Activated B cell treated with CpG ODN at 0.5 μM for 24 hours (primary cell): ENCODE results near the gene BEND7. TPM values are rescaled to one million over a fixed set of nuclear protein-coding genes. Genes with fewer than 3 reads are reported as not detected.

Source experiments
- ATAC-seq: fragments of 200-7000 bp; cut with Tn5 transposase; one replicate; pipeline ENCODE4 v1.10.0; 2021; ENCODE audit warnings: low read depth, mild to moderate bottlenecking, moderate library complexity
- CTCF ChIA-PET: fragments of 350-600 bp; sonication (Branson Sonifier 250); formaldehyde crosslinking; loops from one replicate; lab custom pipeline; 2021; ENCODE audit warnings: antibody characterized with exemption; lab: Charles Lee
- POLR2A ChIA-PET: fragments of 350-600 bp; sonication (Branson Sonifier 250); formaldehyde crosslinking; loops from one replicate; lab custom pipeline; 2021; ENCODE audit warnings: antibody characterized with exemption; lab: Charles Lee
- DNase-seq: peaks from one replicate; pipeline ENCODE4 v3.0.0; 2022
- H3K27ac Mint-ChIP-seq: one replicate; pipeline ENCODE4 v1.8.0; 2020; ENCODE audit warnings: mixed read lengths
- H3K27me3 Mint-ChIP-seq: one replicate; pipeline ENCODE4 v1.8.0; 2021; ENCODE audit warnings: mixed read lengths
- H3K36me3 Mint-ChIP-seq: one replicate; pipeline ENCODE4 v1.8.0; 2021; ENCODE audit warnings: low read depth, mixed read lengths
- H3K4me1 Mint-ChIP-seq: one replicate; pipeline ENCODE4 v1.8.0; 2021; ENCODE audit warnings: mixed read lengths
- H3K4me3 Mint-ChIP-seq: one replicate; pipeline ENCODE4 v1.8.0; 2020; ENCODE audit warnings: mild to moderate bottlenecking, mixed read lengths
- H3K9me3 Mint-ChIP-seq: one replicate; pipeline ENCODE4 v1.8.0; 2020; ENCODE audit warnings: mixed read lengths
- intact Hi-C: fragments of 100-400 bp; cut with micrococcal nuclease; formaldehyde crosslinking; loops from one replicate; pipeline ENCODE4 v1.15.1; 2024
- total RNA-seq: library from RNA; stranded (reverse); gene quantifications from 2 replicates; pipeline ENCODE4 v1.2.3, GENCODE V29; 2022
- TF ChIP-seq, protein P1 (sequence below): fragments of 200-600 bp; IDR thresholded peaks from one replicate; pipeline ENCODE4 v1.8.0; 2022; ENCODE audit warnings: antibody characterized with exemption, mild to moderate bottlenecking

The BEND7 gene
- total RNA-seq, 1 donor from 2014 or later = not detected

DNA sequence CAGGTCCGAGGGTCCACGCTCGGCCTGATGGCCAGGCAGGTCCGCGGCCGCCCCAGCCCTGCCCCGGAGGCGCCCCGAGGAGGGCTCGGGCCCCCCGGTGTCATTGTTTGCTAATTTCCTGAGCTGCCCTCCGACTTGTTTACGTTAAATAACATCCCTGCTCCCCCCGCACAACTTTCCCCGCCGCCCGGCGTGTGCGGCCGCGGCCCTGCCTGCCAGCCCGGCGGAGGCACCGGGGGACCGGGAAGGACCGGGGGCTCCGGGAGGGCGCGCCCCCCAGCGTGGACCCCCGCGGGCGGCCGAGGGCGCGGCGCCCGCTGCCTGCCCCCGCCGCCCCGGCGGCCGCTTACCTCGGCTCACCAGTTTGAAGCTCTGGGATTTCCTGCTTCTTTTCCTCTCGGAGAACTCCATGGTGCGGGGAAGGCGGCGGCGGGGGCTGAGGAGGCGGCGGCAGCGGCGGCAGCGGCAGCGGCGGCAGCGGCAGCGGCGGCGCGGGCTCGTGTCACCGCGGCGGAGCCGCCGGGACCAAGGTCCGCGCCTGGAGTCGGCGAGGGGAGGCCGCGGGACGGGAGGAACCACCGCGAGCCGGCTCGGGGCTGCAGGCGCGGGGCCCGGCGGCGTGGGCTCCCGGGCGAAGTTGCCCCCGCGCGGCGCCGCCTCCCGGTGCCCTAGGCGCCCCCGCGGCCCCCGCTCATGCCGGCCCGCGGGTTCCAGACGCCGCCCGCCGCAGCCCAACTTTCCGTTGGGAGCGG is 515 bp downstream of the BEND7 start:
- ChIA-PET CTCF (no interaction called here), POLR2A (no interaction called here)
- intact Hi-C loops = no loop called here
- peaks cover 50% of the 10 kb centered on the region for H3K27me3 Mint-ChIP-seq
- TF ChIP-seq, protein P1, sequence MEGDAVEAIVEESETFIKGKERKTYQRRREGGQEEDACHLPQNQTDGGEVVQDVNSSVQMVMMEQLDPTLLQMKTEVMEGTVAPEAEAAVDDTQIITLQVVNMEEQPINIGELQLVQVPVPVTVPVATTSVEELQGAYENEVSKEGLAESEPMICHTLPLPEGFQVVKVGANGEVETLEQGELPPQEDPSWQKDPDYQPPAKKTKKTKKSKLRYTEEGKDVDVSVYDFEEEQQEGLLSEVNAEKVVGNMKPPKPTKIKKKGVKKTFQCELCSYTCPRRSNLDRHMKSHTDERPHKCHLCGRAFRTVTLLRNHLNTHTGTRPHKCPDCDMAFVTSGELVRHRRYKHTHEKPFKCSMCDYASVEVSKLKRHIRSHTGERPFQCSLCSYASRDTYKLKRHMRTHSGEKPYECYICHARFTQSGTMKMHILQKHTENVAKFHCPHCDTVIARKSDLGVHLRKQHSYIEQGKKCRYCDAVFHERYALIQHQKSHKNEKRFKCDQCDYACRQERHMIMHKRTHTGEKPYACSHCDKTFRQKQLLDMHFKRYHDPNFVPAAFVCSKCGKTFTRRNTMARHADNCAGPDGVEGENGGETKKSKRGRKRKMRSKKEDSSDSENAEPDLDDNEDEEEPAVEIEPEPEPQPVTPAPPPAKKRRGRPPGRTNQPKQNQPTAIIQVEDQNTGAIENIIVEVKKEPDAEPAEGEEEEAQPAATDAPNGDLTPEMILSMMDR = no peak
- H3K4me1 Mint-ChIP-seq = peaks cover 5% of the 10 kb centered on the region
- peak overlapping the region; percentile 66 for H3K4me3 Mint-ChIP-seq
- no peaks in the 10 kb centered on the region for H3K36me3 Mint-ChIP-seq
- peak; percentile 19 for DNase-seq
- no peak overlapping the region for H3K27ac Mint-ChIP-seq
- no peaks in the 10 kb centered on the region for H3K9me3 Mint-ChIP-seq
- no peak for ATAC-seq

DNA sequence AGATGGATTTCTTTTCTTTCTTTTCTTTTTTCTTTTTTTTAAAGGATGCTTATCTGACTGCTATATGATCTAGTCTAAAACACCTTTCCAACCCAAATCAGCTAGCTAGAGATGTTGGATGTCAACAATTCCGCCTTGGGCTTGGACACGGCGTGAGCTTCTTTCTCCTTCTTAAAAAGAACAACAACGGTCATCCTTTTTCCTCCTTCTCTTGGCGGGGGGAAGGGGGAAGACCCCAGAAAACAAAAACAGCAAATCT is 1.0 kb downstream of the BEND7 start:
- TF ChIP-seq, protein P1 = no peak
- peaks cover 5% of the 10 kb centered on the region for H3K4me1 Mint-ChIP-seq
- CTCF ChIA-PET = no interaction called here
- peaks cover 55% of the 10 kb centered on the region for H3K27me3 Mint-ChIP-seq
- ATAC-seq = no peak
- no peaks in the 10 kb centered on the region for H3K36me3 Mint-ChIP-seq
- intact Hi-C loops = no loop called here
- no peak overlapping the region for H3K27ac Mint-ChIP-seq
- H3K4me3 Mint-ChIP-seq = peak overlapping the region; percentile 66
- H3K9me3 Mint-ChIP-seq = no peaks in the 10 kb centered on the region
- DNase-seq = no peak
- POLR2A ChIA-PET = no interaction called here

DNA sequence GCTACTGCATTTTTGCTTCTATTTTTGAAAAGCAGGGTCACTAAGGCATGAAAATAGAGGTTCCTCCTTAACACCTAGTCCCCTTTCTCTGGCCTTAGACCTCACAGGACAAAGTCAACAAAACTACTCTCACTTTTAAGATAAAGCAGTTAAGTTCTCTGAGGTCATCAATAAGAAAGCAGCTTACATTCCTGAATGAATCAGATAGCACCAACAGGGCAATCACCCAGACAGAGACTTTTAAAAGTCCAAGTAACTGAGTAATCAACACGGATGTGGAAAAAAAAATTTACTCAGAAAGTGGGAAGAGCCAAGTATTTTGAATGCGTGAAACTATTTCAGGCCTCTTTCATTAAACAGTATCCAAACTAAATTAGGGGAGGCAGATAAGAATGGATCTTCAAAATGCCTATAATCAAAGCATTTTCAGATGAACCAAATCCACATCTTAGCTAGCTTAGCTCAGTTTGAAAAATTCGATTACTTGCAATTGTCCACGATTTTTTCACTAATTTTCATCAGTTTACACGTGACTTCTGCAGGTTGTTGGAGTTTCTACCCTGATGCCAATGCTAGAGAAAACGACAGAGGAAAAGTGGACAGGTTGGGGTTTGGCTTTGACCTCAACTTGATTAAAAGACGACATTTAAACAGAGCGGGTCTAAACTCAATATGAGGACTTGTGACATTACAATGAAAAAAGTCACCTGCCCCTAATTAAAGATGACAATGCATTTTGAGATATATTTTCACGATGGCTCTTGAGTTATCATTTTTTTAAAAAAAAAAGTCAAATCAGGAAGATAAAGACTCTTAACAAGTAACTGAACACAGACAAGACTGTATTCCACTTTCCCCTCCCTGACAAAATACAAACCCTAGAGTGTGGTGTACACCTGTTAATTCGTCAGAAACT is 1.6 kb downstream of the BEND7 start:
- Mint-ChIP-seq H3K27me3 (peaks cover 59% of the 10 kb centered on the region), H3K9me3 (no peaks in the 10 kb centered on the region), H3K36me3 (no peaks in the 10 kb centered on the region), H3K4me1 (peaks cover 5% of the 10 kb centered on the region), H3K27ac (no peak overlapping the region), H3K4me3 (peak overlapping the region; percentile 66)
- DNase-seq = no peak
- ChIA-PET CTCF (no interaction called here), POLR2A (no interaction called here)
- TF ChIP-seq, protein P1 = no peak
- no peak for ATAC-seq
- intact Hi-C loops = no loop called here

DNA sequence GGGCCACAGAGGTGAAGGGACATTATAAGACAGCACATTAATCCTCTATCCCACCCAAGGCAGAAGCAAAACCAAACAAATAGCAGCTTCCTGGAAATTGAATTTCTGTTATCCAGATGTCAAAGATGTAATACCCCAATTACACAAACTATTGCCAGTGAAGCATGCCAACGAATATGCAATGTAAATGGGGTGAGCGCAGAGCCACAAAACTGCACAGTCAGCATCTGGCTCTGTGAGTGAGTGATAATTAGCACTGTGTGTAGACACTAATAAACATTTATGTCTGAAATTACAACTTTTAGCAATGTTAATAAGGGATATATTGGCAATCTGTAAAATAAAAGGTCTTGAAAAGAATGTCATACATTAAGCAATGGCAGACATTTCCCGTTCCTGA is 3.2 kb downstream of the BEND7 start:
- CTCF ChIA-PET = interaction anchor here (0.5 kb wide), 1 partner anchor 9 kb away, joined by 3 read pairs; no protein-coding TSS in a partner anchor
- Mint-ChIP-seq H3K36me3 (no peaks in the 10 kb centered on the region), H3K9me3 (no peaks in the 10 kb centered on the region), H3K27ac (no peak overlapping the region), H3K4me1 (peaks cover 5% of the 10 kb centered on the region), H3K4me3 (no peak overlapping the region), H3K27me3 (peaks cover 53% of the 10 kb centered on the region)
- DNase-seq (no peak), ATAC-seq (no peak)
- TF ChIP-seq, protein P1 = no peak
- POLR2A ChIA-PET = no interaction called here
- intact Hi-C loops = no loop called here

DNA sequence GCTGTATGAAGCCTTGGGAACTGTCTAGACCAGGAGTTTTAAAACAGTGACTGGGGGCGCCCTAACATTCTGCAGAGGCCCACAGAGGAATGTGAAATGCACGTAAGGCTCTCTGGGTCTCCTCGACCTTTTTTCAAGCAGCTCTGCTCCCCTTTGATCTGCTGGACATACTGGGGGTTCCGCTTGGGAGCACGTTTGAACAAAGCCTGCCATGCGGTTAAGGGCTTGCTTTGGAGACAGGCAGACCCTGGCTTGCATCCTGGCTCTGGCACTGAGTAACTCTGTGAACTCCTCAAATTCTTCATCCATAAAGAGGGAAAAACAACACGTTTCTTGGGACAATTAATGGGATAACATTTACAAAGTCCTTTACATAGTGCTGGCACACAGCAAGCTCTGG is 7.8 kb downstream of the BEND7 start:
- TF ChIP-seq, protein P1 = no peak
- no peak overlapping the region for H3K4me3 Mint-ChIP-seq
- no peak for ATAC-seq
- H3K4me1 Mint-ChIP-seq = no peaks in the 10 kb centered on the region
- no peak for DNase-seq
- H3K9me3 Mint-ChIP-seq = no peaks in the 10 kb centered on the region
- POLR2A ChIA-PET = no interaction called here
- CTCF ChIA-PET = no interaction called here
- H3K27ac Mint-ChIP-seq = no peak overlapping the region
- H3K27me3 Mint-ChIP-seq = peaks cover 29% of the 10 kb centered on the region
- H3K36me3 Mint-ChIP-seq = no peaks in the 10 kb centered on the region
- intact Hi-C loops = no loop called here
